ENCODE results near the gene TNIK. TPM values are rescaled to one million over a fixed set of nuclear protein-coding genes. Genes with fewer than 3 reads are reported as not detected.

Gene TNIK
- total RNA-seq, 4 donors from 2014 or later: 30.3 to 39.0 (median 36.8) TPM

- Histone ChIP-seq H3K27ac (replicated peaks in 1 of 4) (no peak overlapping the region), H3K27me3 (no peaks in the 10 kb centered on the region), H3K4me3 (no peak overlapping the region), H3K36me3 (peaks cover 0 to 24% (median 0%) of the 10 kb centered on the region in 4 donors), H3K4me1 (no peaks in the 10 kb centered on the region), H3K9me3 (no peaks in the 10 kb centered on the region)
- no peak for DNase-seq (ENCODE audit: extremely low spot score)
- intact Hi-C loops (cut with DNase I): no loop called here
- no peak for TF ChIP-seq POLR2A (IDR thresholded peaks at IDR 0.05; ENCODE audit: low read depth)
- no peak for TF ChIP-seq CTCF (IDR thresholded peaks at IDR 0.05)
- no peak for TF ChIP-seq POLR2AphosphoS5 (IDR thresholded peaks at IDR 0.05)
- TF ChIP-seq EP300 (IDR thresholded peaks at IDR 0.05): no peak
- whole genome bisulfite sequencing: 88% methylated on average over 1 of the region's 1 CpG
Observed at GRCh38 chr3:171099911-171100310, 360.3 kb downstream of the TNIK start.

GRCh38 chr3:171095063-171095462, 365.1 kb downstream of the TNIK start:
- WGBS: 100% methylated on average over 1 of the region's 1 CpG
- no peak for DNase-seq (ENCODE audit: extremely low spot score)
- intact Hi-C loops (cut with DNase I): no loop called here
- TF ChIP-seq POLR2A (IDR thresholded peaks at IDR 0.05; ENCODE audit: low read depth): no peak
- TF ChIP-seq EP300 (IDR thresholded peaks at IDR 0.05): no peak
- no peak for TF ChIP-seq CTCF (IDR thresholded peaks at IDR 0.05)
- no peak for TF ChIP-seq POLR2AphosphoS5 (IDR thresholded peaks at IDR 0.05)
- peaks cover 0 to 5% (median 0%) of the 10 kb centered on the region in 4 donors for H3K36me3 ChIP-seq
- no peak overlapping the region for H3K27ac ChIP-seq (replicated peaks in 1 of 4)
- peaks cover 12 to 24% (median 21%) of the 10 kb centered on the region in 4 donors for H3K4me1 ChIP-seq
- no peaks in the 10 kb centered on the region for H3K9me3 ChIP-seq
- no peak overlapping the region for H3K4me3 ChIP-seq
- H3K27me3 ChIP-seq: no peaks in the 10 kb centered on the region

GRCh38 chr3:171094411-171094810, 365.8 kb downstream of the TNIK start:
- H3K9me3 ChIP-seq: no peaks in the 10 kb centered on the region
- no peak for DNase-seq (ENCODE audit: extremely low spot score)
- 100% methylated on average over 3 of the region's 3 CpGs for WGBS

GRCh38 chr3:171093462-171093861, 366.7 kb downstream of the TNIK start:
- intact Hi-C loops (cut with DNase I): no loop called here
- TF ChIP-seq POLR2AphosphoS5 (IDR thresholded peaks at IDR 0.05) (no peak), CTCF (IDR thresholded peaks at IDR 0.05) (no peak), EP300 (IDR thresholded peaks at IDR 0.05) (no peak), POLR2A (IDR thresholded peaks at IDR 0.05; ENCODE audit: low read depth) (no peak)
- Histone ChIP-seq H3K27me3 (no peaks in the 10 kb centered on the region), H3K36me3 (no peaks in the 10 kb centered on the region), H3K4me1 (peaks cover 26 to 40% (median 37%) of the 10 kb centered on the region in 4 donors), H3K4me3 (no peak overlapping the region), H3K27ac (replicated peaks in 1 of 4) (peak overlapping the region in 2 of 4 donors; percentile 54 to 58), H3K9me3 (no peaks in the 10 kb centered on the region)
- no peak for DNase-seq (ENCODE audit: extremely low spot score)

More at GRCh38 chr3:171094411-171094810, 365.8 kb downstream of the TNIK start:
- H3K27me3 ChIP-seq: no peaks in the 10 kb centered on the region
- intact Hi-C loops (cut with DNase I): no loop called here
- H3K4me1 ChIP-seq: peaks cover 19 to 31% (median 27%) of the 10 kb centered on the region in 4 donors
- H3K4me3 ChIP-seq: no peak overlapping the region
- H3K27ac ChIP-seq (replicated peaks in 1 of 4): no peak overlapping the region
- H3K36me3 ChIP-seq: peaks cover 0 to 4% (median 0%) of the 10 kb centered on the region in 4 donors
- no peak for TF ChIP-seq EP300 (IDR thresholded peaks at IDR 0.05)

- TF ChIP-seq CTCF (IDR thresholded peaks at IDR 0.05) (no peak), POLR2AphosphoS5 (IDR thresholded peaks at IDR 0.05) (peak in 1 of 2 donors; percentile 29)
- Histone ChIP-seq H3K27me3 (no peaks in the 10 kb centered on the region), H3K9me3 (no peaks in the 10 kb centered on the region), H3K27ac (replicated peaks in 1 of 4) (peak overlapping the region in 3 of 4 donors; percentile 12 to 58 (median 54)), H3K4me3 (no peak overlapping the region), H3K36me3 (peaks cover 0 to 2% (median 0%) of the 10 kb centered on the region in 4 donors), H3K4me1 (peaks cover 26 to 50% (median 41%) of the 10 kb centered on the region in 4 donors)
- no peak for DNase-seq (ENCODE audit: extremely low spot score)
- WGBS: 26% methylated on average over 1 of the region's 1 CpG
- intact Hi-C loops (cut with DNase I): no loop called here
Observed at GRCh38 chr3:171092467-171092911, 367.7 kb downstream of the TNIK start.

All from esophagus muscularis mucosa (tissue), 4 donors.